Daoy (cell line): ENCODE results near the gene RAI14. TPM values are rescaled to one million over a fixed set of nuclear protein-coding genes. Genes with fewer than 3 reads are reported as not detected.
A peak's percentile ranks its signal among the peaks of the same experiment; 100 is the strongest.
"Not testable (repeated sequence)": the region's sequence is repeated elsewhere in the genome, so short reads cannot be mapped to it uniquely, and the experiment has no call there.

ENCODE experiments used
- DNase-seq: peaks from one replicate; pipeline ENCODE4 v3.0.0-alpha.2; 2015; ENCODE audit warnings: low read depth
- total RNA-seq: library from RNA; depleted of rRNA; stranded (reverse); fragments of >200 nt; shearing (Covaris generic); gene quantifications from 2 replicates; pipeline ENCODE4 v1.2.3, GENCODE V29; 2014

The RAI14 gene
- total RNA-seq, 1 experiment from 2014 or later, result 60.0 TPM

DNA sequence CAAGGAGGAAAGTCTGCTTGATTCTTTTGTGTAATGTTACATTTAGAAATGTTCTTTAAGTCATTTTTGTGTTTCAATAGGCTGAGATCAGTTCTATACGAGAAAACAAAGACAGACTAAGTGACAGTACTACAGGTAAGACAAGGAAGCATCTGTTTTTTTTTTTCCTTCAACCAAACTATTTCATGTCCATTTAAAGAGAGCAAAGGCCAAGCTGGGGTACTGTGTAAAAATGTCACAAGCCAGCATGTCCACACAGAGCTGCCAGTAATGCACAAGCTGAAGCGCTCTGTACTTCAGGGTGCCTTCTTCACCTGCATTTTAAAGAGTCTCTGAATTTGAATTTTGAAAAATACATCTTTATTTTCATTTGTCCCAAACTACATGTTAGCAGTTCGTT lies 162.6 kb downstream of the RAI14 start:
- no peak for DNase-seq

DNA sequence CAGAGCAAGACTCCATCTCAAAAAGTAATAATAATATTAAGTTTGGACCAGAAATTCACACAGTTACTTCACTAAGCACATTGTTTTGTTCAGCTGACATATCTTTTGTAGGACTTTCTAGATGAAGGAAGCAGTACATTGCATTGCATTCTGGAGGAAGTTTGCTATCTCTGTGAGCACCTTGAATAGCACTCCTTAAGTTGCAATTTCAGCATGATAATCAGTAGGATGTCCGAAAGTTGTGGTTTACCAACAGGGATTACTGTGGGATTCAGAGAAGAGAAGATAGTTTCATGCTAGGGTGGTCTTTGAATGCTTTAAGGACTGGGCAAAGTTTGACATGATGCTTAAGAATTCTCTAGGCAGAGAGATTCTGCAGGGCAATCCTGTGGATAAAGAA lies 164.5 kb downstream of the RAI14 start:
- DNase-seq, result no peak

DNA sequence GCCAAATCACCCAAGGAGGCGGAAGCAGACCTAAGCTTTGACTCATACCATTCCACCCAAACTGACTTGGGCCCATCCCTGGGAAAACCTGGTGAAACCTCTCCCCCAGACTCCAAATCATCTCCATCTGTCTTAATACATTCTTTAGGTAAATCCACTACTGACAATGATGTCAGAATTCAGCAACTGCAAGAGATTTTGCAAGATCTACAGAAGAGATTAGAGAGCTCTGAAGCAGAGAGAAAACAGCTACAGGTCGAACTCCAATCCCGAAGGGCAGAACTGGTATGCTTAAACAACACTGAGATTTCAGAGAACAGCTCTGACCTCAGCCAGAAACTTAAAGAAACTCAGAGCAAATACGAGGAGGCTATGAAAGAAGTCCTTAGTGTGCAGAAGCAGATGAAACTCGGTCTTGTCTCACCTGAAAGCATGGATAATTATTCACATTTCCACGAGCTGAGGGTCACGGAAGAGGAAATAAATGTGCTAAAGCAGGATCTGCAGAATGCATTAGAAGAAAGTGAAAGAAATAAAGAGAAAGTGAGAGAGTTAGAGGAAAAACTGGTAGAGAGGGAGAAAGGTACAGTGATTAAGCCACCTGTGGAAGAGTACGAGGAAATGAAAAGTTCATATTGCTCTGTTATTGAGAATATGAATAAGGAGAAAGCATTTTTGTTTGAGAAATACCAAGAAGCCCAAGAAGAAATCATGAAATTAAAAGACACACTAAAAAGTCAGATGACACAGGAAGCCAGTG lies 167.0 kb downstream of the RAI14 start:
- no peak for DNase-seq

DNA sequence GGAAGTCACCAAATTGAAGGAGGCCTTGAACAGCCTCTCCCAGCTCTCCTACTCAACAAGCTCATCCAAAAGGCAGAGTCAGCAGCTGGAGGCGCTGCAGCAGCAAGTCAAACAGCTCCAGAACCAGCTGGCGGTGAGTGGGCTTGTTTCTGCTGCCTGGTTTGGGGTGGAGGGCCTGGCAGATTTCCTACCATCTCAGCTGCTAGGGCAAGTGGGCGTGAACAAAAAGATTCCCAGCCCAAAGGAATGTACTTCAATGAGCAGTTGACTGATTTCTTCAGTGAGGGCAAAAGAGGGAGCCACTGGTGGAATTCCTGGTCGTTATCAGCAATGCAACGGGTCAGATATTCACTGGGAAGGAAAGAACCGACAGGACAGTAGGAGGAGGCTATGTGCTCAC lies 170.2 kb downstream of the RAI14 start:
- no peak for DNase-seq

- DNase-seq, result no peak
Measured at GRCh38 chr5:34827588-34828506, 171.7 kb downstream of the RAI14 start.

- DNase-seq, result not testable (repeated sequence)
Measured at GRCh38 chr5:34830827-34831226, 174.7 kb downstream of the RAI14 start.

- DNase-seq, result no peak
Measured at GRCh38 chr5:34831303-34831702, 175.2 kb downstream of the RAI14 start.

- no peak for DNase-seq
Measured at GRCh38 chr5:34832568-34832967, 176.4 kb downstream of the RAI14 start.

- no peak for DNase-seq
Measured at GRCh38 chr5:34833090-34833489, 177.0 kb downstream of the RAI14 start.

- DNase-seq, result no peak
Measured at GRCh38 chr5:34833976-34834793, 178.1 kb downstream of the RAI14 start.

- no peak for DNase-seq
Measured at GRCh38 chr5:34834794-34835089, 178.6 kb downstream of the RAI14 start.

- no peak for DNase-seq
Measured at GRCh38 chr5:34835664-34836063, 179.5 kb downstream of the RAI14 start.

- DNase-seq, result peak; percentile 91
Measured at GRCh38 chr5:34838785-34839714, 182.9 kb downstream of the RAI14 start, which contains the start of gene TTC23L. TTC23L (plus strand) TSS chr5:34839164; CDS start chr5:34840672, 1,508 bp downstream.

DNA sequence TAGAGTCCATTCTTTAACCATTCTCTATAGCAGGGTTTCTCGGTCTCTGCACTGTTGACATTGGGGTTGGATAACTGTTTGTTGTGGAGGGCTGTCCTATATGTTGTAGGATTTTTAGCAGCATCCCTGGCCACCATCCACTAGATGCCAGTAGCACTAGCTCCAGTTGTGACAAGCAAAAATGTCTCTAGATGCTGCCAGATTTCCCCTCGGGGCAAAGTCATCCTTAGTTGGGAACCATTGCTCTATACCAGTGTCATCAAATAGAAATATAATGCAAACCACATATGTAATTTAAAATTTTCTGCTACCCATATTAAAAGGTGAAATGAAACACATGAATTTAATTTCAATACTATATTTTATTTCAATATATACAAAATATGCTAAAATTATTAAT lies 185.7 kb downstream of the RAI14 start:
- DNase-seq, result no peak

GRCh38 chr5:34842554-34842953 lies 186.4 kb downstream of the RAI14 start:
- DNase-seq, result no peak

DNA sequence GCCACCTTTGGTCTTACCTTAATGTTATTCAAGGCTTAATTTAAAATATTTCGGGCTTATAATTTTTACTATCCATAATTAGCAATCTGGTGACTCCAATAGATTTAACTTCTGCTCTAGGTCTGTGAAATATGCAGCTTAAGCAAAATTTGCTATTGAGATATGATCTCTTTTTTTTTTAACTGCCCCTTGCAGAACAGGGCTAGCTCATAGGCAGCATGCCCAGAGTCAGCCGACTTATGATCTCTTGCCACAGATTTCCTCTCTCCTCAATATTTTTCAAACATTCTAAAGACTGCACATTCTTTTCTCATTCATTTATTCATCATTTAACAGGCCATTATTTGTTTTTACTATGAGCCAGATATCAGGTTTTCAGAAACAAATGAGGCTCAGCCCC lies 187.4 kb downstream of the RAI14 start:
- DNase-seq, result no peak

- no peak for DNase-seq
Measured at GRCh38 chr5:34844106-34844505, 188.0 kb downstream of the RAI14 start.

DNA sequence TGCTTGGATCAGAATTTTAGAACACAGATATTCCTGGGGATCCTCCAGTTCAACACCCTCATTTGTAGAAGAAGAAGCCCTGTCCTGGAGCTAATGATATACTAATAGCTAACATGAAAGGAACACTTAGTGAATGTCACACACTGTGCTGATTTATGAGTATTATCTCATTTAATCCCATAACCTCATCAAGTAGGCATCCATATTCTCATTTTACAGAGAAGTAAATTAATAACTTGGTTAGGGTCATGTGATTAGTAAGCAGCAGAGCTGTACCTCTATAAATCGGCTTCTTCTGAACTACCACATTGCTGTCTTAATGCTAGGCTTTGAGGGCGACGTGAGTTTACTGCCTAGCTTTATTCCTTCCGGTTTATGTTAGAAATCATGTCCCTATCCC lies 188.9 kb downstream of the RAI14 start:
- DNase-seq, result no peak

DNA sequence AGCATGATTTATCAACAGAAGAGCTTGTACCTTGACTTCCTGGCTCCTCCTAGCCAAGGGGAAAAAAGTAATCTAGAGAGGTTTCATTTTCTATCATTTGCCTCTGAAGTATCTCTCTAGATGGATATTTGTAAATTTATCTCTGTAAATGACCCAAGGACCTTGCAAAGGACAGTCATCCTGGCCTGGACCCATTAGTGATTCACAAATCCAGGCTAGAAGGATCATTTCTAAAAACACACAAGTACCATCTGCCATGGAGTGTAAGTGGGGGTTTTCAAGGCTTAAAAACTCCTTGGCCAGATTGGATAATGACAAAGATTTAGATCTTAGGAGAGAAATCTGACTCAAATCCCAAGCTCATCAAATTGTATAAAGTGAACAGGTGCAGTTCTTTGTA lies 190.9 kb downstream of the RAI14 start:
- DNase-seq, result no peak

DNA sequence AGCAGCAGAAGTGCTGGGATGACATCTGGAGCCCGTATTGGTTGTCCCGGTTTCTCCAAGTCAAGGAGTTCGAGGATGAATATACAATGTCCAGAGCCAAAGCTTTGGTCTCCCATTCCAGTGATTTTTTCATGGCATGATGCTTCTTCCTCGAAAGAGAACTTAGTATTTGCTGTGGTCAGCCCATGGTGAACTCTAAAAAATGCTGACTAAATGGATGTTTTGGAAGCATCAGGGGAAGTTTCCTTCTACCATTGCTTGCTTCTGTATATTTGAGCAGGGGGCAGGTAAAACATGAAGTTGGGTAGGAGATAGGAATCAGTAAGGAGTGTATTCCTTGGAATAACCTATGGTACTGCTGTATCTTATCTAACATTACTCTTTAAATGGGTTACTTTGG lies 191.4 kb downstream of the RAI14 start:
- no peak for DNase-seq

DNA sequence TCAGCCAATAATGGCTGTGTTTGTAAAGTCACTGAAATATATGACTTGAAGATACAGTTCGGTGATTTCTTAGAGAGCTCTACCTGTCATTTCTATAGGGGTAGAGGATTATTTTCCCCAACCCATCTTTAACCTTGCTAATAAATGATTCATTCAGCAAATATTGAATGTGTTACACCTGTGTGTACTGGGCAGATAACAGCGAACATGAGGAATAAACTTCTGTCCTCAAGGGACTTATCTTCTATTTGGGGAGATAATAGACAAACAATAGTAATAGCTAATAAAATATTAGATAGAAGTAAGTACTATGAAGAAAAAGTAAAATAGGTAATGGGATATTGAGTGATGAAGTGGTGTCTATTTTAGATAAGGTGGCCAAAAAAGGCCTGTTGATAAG lies 192.1 kb downstream of the RAI14 start:
- DNase-seq, result no peak
